ENCODE data around the gene C6orf136. TPM values are rescaled to one million over a fixed set of nuclear protein-coding genes. Genes with fewer than 3 reads are reported as not detected.
A peak's percentile ranks its signal among the peaks of the same experiment; 100 is the strongest.

Gene C6orf136
- total and polyA plus RNA-seq, 9 of the 15 experiments (the other 6 are each of a cell fraction or from before 2014, with no cell fraction given) = 14.1 to 63.1 (median 18.4) TPM

DNA sequence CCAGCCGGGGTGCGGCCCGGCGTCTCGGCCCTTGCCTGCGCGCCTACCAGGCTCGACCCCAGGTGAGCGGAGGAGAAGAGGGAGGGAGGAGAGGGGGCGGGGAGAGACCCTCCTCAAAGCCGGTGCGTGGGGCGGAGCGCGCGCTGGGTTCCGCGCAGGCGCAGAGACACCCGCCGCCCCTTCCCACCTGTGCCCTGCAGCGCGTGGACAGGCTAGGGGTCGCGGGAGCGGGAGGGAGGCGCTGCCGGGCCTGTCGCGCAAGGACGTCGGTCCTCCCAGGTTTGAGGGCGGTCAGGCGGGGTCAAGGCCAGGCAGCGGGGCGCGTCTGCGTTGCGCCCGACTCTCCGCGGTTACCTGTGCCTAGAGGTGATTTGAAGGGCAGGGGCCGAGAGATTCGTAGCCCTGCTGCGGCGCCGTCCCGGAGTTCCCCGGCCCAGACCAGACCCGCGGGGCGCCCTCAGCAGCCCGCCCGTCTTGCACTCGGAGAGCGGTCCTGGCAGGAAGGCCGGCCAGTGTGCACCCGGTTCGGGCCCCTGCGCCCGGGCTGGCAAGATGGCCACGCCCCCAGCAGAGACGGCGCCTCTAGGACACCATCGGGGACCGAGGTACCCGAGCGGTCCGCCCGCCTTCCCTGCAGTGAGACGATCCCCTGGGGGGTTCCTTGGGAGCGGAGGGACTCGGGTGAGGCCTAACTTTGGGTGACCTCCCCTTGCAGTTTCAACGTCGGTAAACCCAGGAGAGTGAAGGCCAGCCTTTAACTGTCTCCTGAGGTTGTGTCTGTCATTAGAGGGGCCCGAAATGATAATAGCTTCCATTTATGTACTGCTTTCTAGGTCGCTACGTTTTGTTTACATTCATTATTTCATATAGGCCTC lies 546 bp downstream of the C6orf136 start (continued):
- TF ChIP-seq, protein P1, sequence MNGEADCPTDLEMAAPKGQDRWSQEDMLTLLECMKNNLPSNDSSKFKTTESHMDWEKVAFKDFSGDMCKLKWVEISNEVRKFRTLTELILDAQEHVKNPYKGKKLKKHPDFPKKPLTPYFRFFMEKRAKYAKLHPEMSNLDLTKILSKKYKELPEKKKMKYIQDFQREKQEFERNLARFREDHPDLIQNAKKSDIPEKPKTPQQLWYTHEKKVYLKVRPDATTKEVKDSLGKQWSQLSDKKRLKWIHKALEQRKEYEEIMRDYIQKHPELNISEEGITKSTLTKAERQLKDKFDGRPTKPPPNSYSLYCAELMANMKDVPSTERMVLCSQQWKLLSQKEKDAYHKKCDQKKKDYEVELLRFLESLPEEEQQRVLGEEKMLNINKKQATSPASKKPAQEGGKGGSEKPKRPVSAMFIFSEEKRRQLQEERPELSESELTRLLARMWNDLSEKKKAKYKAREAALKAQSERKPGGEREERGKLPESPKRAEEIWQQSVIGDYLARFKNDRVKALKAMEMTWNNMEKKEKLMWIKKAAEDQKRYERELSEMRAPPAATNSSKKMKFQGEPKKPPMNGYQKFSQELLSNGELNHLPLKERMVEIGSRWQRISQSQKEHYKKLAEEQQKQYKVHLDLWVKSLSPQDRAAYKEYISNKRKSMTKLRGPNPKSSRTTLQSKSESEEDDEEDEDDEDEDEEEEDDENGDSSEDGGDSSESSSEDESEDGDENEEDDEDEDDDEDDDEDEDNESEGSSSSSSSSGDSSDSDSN (IDR thresholded peaks at IDR 0.05; ENCODE audit: borderline replicate concordance in 1 of 2, low read depth in 2 of 2, low read length in 2 of 2) = peak; percentile 86 to 91; a peak in 2 of 4 replicates
- TF ChIP-seq FOXK1 (CRISPR knock-in tag; IDR thresholded peaks at IDR 0.05; ENCODE audit: borderline replicate concordance) = peak; percentile 65; the same call in 1 of the 2 replicates
- TF ChIP-seq XRCC3 (IDR thresholded peaks at IDR 0.05) = no peak
- TF ChIP-seq NFATC3 (IDR thresholded peaks at IDR 0.05) = no peak
- no peak for TF ChIP-seq ZFPM2 (CRISPR knock-in tag; IDR thresholded peaks at IDR 0.05)
- TF ChIP-seq SMC3 (conservative IDR thresholded peaks at IDR 0.05; ENCODE audit: insufficient read depth, low read depth, low read length) = 0 out of 2 replicates have a peak, but pooled peaks have one; percentile 7
- TF ChIP-seq ZNF134 (CRISPR knock-in tag; conservative IDR thresholded peaks at IDR 0.05) = 0 out of 2 replicates have a peak, but pooled peaks have one; percentile 5
- TF ChIP-seq NCOR1 (IDR thresholded peaks at IDR 0.05) = no peak
- TF ChIP-seq KLF16 (IDR thresholded peaks at IDR 0.05) = no peak
- no peak for TF ChIP-seq RFX7 (CRISPR knock-in tag; IDR thresholded peaks at IDR 0.05)
- TF ChIP-seq BCL6 (CRISPR knock-in tag; IDR thresholded peaks at IDR 0.05) = no peak
- no peak for TF ChIP-seq DDX20 (tag; IDR thresholded peaks at IDR 0.05; ENCODE audit: low read depth)
- no peak for TF ChIP-seq REST (IDR thresholded peaks at IDR 0.05; ENCODE audit: borderline replicate concordance)
- no peak; the same call in none of the 2 replicates for TF ChIP-seq REST (CRISPR knock-in tag; IDR thresholded peaks at IDR 0.05; ENCODE audit: low read depth)
- 0 out of 2 replicates have a peak, but pooled peaks have one; percentile 28 for TF ChIP-seq ZNF24 (IDR thresholded peaks at IDR 0.05)
- peak; percentile 93; the same call in 1 of the 2 replicates for TF ChIP-seq MTA3 (IDR thresholded peaks at IDR 0.05; ENCODE audit: borderline replicate concordance)

Data from K562 (cell line).